ENCODE results near the gene GRIP2. TPM values are rescaled to one million over a fixed set of nuclear protein-coding genes. Genes with fewer than 3 reads are reported as not detected.

Gene GRIP2
- total and polyA plus RNA-seq, 2 of the 4 experiments (the other 2 are of a cell fraction) = 0.05 TPM; not detected in 1

DNA sequence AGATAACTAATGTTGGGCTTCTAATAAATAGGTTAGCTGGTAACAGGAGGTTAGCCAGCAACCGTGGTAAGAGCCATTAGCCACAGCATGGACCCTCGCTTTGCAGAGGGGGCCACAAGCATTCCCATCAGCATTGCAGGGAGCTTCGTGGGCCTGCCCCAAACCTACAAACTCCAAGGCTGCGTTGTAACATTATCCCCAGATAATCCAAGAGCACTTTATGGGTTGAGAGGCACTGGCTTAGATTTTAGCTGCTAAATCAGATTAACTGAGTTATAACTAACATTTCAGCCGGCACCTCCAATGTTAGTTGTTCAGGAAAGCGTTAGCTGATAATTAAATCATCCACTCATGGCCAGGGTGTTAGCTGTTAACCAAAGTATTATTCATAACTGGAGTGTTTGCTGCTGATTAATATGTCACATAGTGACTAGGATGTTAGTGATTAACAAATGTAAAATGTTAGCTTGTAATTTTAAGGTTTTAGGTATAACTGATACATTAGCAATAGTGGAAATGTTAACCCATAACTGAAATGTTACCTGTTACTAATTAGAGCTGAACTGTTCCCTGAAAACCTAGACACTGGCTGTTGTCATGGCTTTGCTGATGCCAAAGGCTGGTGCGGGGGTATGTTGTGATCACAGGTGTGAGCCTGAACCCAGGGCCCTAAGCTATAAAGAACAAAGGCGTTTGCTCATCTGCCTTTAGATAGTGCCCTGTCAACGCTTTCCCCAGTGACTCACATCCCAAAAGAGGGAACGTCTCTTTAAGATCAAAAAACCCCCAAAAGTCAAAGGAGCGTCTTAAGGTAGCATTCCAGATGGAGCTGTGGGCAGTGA lies 81.5 kb downstream of the GRIP2 start:
- Histone ChIP-seq H3K18ac (ENCODE audit: low read depth, low read length) (no peak overlapping the region), H3K9me1 (ENCODE audit: insufficient read depth, low read length) (peaks cover 26% of the 10 kb centered on the region), H4K8ac (ENCODE audit: low read depth in 2 of 2, low read length in 2 of 2) (peak overlapping the region in 1 of 2 experiments; percentile 7; a peak in 1 of 4 replicates), H3K4me3 (ENCODE audit: insufficient read depth, low read depth, low read length) (no peak overlapping the region), H3K14ac (replicated peaks; ENCODE audit: low read depth, low read length) (no peak overlapping the region), H4K5ac (ENCODE audit: low read depth, low read length) (no peak overlapping the region), H4K20me1 (ENCODE audit: insufficient read depth, low read length) (no peaks in the 10 kb centered on the region), H2BK20ac (ENCODE audit: low read depth, low read length) (no peak overlapping the region), H3K56ac (ENCODE audit: extremely low read depth, insufficient read depth, low read length) (no peak overlapping the region), H3K27me3 (ENCODE audit: control insufficient read depth, insufficient read depth, low read length) (no peaks in the 10 kb centered on the region), H2BK5ac (ENCODE audit: low read depth, low read length, poor library complexity, severe bottlenecking) (no peak overlapping the region), H3K23ac (ENCODE audit: low read depth, low read length) (no peak overlapping the region), H3K4me1 (ENCODE audit: control insufficient read depth, insufficient read depth, low read length) (peaks cover 19% of the 10 kb centered on the region), H3K79me1 (ENCODE audit: low read depth in 1 of 2, low read length in 2 of 2) (peaks cover 10 to 27% of the 10 kb centered on the region in 2 experiments; a peak in 3 of 4 replicates), H3K36me3 (ENCODE audit: control insufficient read depth, insufficient read depth, low read length) (peaks cover 35% of the 10 kb centered on the region; the same call in 1 of the 2 replicates), H2AFZ (replicated peaks; ENCODE audit: low read length, poor library complexity) (no peak overlapping the region), H3K9me3 (ENCODE audit: control insufficient read depth, insufficient read depth, low read length) (no peaks in the 10 kb centered on the region), H3K9ac (ENCODE audit: low read depth, low read length) (no peak overlapping the region), H3K4ac (ENCODE audit: low read depth, low read length) (no peak overlapping the region), H4K91ac (ENCODE audit: insufficient read depth, low read depth, low read length) (peak overlapping the region; percentile 32; the same call in 1 of the 2 replicates), H3K27ac (ENCODE audit: insufficient read depth, low read length) (no peak overlapping the region), H3K4me2 (ENCODE audit: low read depth, low read length) (no peak overlapping the region), H2AK5ac (ENCODE audit: low read depth, low read length) (0 out of 2 replicates have a peak overlapping the region, but pooled peaks have one; percentile 8), H2BK15ac (ENCODE audit: low read depth, low read length) (no peak overlapping the region), H2BK120ac (ENCODE audit: low read depth, low read length) (no peak overlapping the region), H2AK9ac (replicated peaks; ENCODE audit: low read depth, low read length, poor library complexity) (peak overlapping the region; percentile 26)
- in situ Hi-C loops (cut with MboI; ENCODE audit: low sequenced_read_pairs) = no loop called here
- WGBS, 2 experiments (ENCODE audit: extremely low coverage in 2 of 2, insufficient read length in 1 of 2) = 100% methylated on average over 1 of the region's 11 CpGs; no CpG with 5 or more reads in 1 of the 2 experiments
- BruUV-seq (replicated peaks) = no TSS peak
- ATAC-seq (ENCODE audit: low read depth) (no peak), DNase-seq (no peak)
- dilution Hi-C loops (cut with HindIII; ENCODE audit: low sequenced_read_pairs, unreplicated experiment) = no loop called here
- POLR2A ChIA-PET (ENCODE audit: unreplicated experiment) = no interaction called here
- intact Hi-C loops (cut with micrococcal nuclease) = no loop called here
- CTCF ChIA-PET = interaction anchor here (0.7 to 2.2 kb wide), 2 partner anchors 56 to 255 kb away, joined by 3 to 10 read pairs; no protein-coding TSS in a partner anchor
- TF ChIP-seq SMC3 (IDR thresholded peaks at IDR 0.05; ENCODE audit: low read depth, low read length) (no peak), MXI1 (IDR thresholded peaks at IDR 0.05; ENCODE audit: borderline replicate concordance, low read depth, low read length) (no peak), CEBPB (IDR thresholded peaks at IDR 0.05; ENCODE audit: low read depth, low read length) (no peak), POLR2A (IDR thresholded peaks at IDR 0.05; ENCODE audit: low read depth, low read length) (no peak), RAD21 (IDR thresholded peaks at IDR 0.05; ENCODE audit: low read length) (no peak), NFE2L2 (IDR thresholded peaks at IDR 0.05; ENCODE audit: low read depth, low read length) (no peak), MAZ (IDR thresholded peaks at IDR 0.05; ENCODE audit: borderline replicate concordance, low read depth, low read length) (no peak), FOS (IDR thresholded peaks at IDR 0.05; ENCODE audit: low read depth, low read length) (no peak), MAFK (IDR thresholded peaks at IDR 0.05; ENCODE audit: low read depth, low read length) (no peak), RCOR1 (IDR thresholded peaks at IDR 0.05; ENCODE audit: insufficient replicate concordance, low read length) (no peak), RFX5 (IDR thresholded peaks at IDR 0.05; ENCODE audit: low read depth, low read length) (no peak)
- TF ChIP-seq, protein P1, sequence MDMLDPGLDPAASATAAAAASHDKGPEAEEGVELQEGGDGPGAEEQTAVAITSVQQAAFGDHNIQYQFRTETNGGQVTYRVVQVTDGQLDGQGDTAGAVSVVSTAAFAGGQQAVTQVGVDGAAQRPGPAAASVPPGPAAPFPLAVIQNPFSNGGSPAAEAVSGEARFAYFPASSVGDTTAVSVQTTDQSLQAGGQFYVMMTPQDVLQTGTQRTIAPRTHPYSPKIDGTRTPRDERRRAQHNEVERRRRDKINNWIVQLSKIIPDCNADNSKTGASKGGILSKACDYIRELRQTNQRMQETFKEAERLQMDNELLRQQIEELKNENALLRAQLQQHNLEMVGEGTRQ (IDR thresholded peaks at IDR 0.05; ENCODE audit: low read depth, low read length) = no peak
- TF ChIP-seq, protein P2, sequence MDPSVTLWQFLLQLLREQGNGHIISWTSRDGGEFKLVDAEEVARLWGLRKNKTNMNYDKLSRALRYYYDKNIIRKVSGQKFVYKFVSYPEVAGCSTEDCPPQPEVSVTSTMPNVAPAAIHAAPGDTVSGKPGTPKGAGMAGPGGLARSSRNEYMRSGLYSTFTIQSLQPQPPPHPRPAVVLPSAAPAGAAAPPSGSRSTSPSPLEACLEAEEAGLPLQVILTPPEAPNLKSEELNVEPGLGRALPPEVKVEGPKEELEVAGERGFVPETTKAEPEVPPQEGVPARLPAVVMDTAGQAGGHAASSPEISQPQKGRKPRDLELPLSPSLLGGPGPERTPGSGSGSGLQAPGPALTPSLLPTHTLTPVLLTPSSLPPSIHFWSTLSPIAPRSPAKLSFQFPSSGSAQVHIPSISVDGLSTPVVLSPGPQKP (IDR thresholded peaks at IDR 0.05; ENCODE audit: borderline replicate concordance, low read depth, low read length) = no peak
- TF ChIP-seq, protein P3, sequence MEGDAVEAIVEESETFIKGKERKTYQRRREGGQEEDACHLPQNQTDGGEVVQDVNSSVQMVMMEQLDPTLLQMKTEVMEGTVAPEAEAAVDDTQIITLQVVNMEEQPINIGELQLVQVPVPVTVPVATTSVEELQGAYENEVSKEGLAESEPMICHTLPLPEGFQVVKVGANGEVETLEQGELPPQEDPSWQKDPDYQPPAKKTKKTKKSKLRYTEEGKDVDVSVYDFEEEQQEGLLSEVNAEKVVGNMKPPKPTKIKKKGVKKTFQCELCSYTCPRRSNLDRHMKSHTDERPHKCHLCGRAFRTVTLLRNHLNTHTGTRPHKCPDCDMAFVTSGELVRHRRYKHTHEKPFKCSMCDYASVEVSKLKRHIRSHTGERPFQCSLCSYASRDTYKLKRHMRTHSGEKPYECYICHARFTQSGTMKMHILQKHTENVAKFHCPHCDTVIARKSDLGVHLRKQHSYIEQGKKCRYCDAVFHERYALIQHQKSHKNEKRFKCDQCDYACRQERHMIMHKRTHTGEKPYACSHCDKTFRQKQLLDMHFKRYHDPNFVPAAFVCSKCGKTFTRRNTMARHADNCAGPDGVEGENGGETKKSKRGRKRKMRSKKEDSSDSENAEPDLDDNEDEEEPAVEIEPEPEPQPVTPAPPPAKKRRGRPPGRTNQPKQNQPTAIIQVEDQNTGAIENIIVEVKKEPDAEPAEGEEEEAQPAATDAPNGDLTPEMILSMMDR (conservative IDR thresholded peaks at IDR 0.05; ENCODE audit: low read depth, low read length) = no peak

All from IMR-90 (cell line).